ENCODE results near the gene ATXN1L. TPM values are rescaled to one million over a fixed set of nuclear protein-coding genes. Genes with fewer than 3 reads are reported as not detected.
A peak's percentile ranks its signal among the peaks of the same experiment; 100 is the strongest.

The ATXN1L gene
- total and polyA plus RNA-seq, 12 donors, result 6.0 to 24.2 (median 18.0) TPM

GRCh38 chr16:71883168-71883848 lies 37.5 kb downstream of the ATXN1L start:
- Histone ChIP-seq H3K27ac (peak overlapping the region; percentile 87 to 94 (median 92)), H3K4me3 (peak overlapping the region; percentile 71 to 99 (median 95)), H3K4me1 (peaks cover 0 to 47% (median 18%) of the 10 kb centered on the region in 9 donors), H3K27me3 (no peaks in the 10 kb centered on the region), H3K9me3 (no peaks in the 10 kb centered on the region), H3K36me3 (peaks cover 0 to 34% (median 0%) of the 10 kb centered on the region in 9 donors)
- ATAC-seq, result peak; percentile 46 to 69 (median 61)
- peak in 1 of 2 donors; percentile 46 for DNase-seq
- intact Hi-C loops (cut with DNase I), result loop anchor here in 9 of 10 donors (1.0 to 10.0 kb wide), 9 partner anchors 36 to 211 kb away; partner anchors contain the start of genes AP1G1 (in 3 of the 9), ATXN1L (in 1 of the 9), DHX38 (in 1 of the 9) and TXNL4B (in 1 of the 9)
- TF ChIP-seq CTCF (IDR thresholded peaks at IDR 0.05), result peak in 2 of 9 donors; percentile 43 to 59
- WGBS, 2 donors, result 1% methylated on average over 28 to 46 of the region's 46 CpGs

- peaks cover 0 to 26% (median 0%) of the 10 kb centered on the region in 9 donors for H3K36me3 ChIP-seq
- TF ChIP-seq CTCF (IDR thresholded peaks at IDR 0.05), result peak in 7 of 9 donors; percentile 20 to 71 (median 49)
- no peaks in the 10 kb centered on the region for H3K27me3 ChIP-seq
- intact Hi-C loops (cut with DNase I), result loop anchor here in 9 of 10 donors (1.0 to 10.0 kb wide), 9 partner anchors 37 to 211 kb away; partner anchors contain the start of genes AP1G1 (in 3 of the 9), ATXN1L (in 1 of the 9), DHX38 (in 1 of the 9) and TXNL4B (in 1 of the 9)
- DNase-seq (peak; percentile 80 to 81), ATAC-seq (peak; percentile 87 to 94 (median 91))
- 0% methylated on average over 70 to 82 of the region's 85 CpGs for WGBS, 2 donors
- no peaks in the 10 kb centered on the region for H3K9me3 ChIP-seq
- peak within 1 kb of the TSS; percentile 71 to 99 (median 95) for H3K4me3 ChIP-seq
- peaks cover 0 to 47% (median 18%) of the 10 kb centered on the region in 9 donors for H3K4me1 ChIP-seq
- H3K27ac ChIP-seq, result peak within 1 kb of the TSS; percentile 87 to 94 (median 92)
Measured at GRCh38 chr16:71883849-71884638, 38.3 kb downstream of the ATXN1L start, which contains the start of gene ZNF821. ZNF821 (minus strand) TSS chr16:71884182; CDS start chr16:71879946, 4,236 bp downstream.

- TF ChIP-seq CTCF (IDR thresholded peaks at IDR 0.05), result no peak
- Histone ChIP-seq H3K27me3 (no peaks in the 10 kb centered on the region), H3K9me3 (no peaks in the 10 kb centered on the region), H3K4me3 (peak overlapping the region in 2 of 10 donors; percentile 95 to 97), H3K27ac (peak overlapping the region in 1 of 10 donors; percentile 91), H3K4me1 (peaks cover 0 to 43% (median 18%) of the 10 kb centered on the region in 9 donors), H3K36me3 (peaks cover 0 to 14% (median 0%) of the 10 kb centered on the region in 9 donors)
- no peak for ATAC-seq
- WGBS, 2 donors, result 54% methylated on average over 4 of the region's 4 CpGs
- intact Hi-C loops (cut with DNase I), result loop anchor here in 5 of 10 donors (5.0 to 10.0 kb wide), 4 partner anchors 72 to 210 kb away; partner anchors contain the start of genes AP1G1 (in 1 of the 5), DHX38 (in 1 of the 5) and TXNL4B (in 1 of the 5)
- no peak for DNase-seq
Measured at GRCh38 chr16:71885261-71885650, 39.5 kb downstream of the ATXN1L start.

- intact Hi-C loops (cut with DNase I), result loop anchor here in 5 of 10 donors (5.0 to 10.0 kb wide), 4 partner anchors 68 to 206 kb away; partner anchors contain the start of genes AP1G1 (in 1 of the 5), DHX38 (in 1 of the 5) and TXNL4B (in 1 of the 5)
- TF ChIP-seq CTCF (IDR thresholded peaks at IDR 0.05), result no peak
- Histone ChIP-seq H3K27ac (no peak overlapping the region), H3K4me1 (peaks cover 0 to 19% (median 5%) of the 10 kb centered on the region in 9 donors), H3K27me3 (no peaks in the 10 kb centered on the region), H3K9me3 (no peaks in the 10 kb centered on the region), H3K36me3 (no peaks in the 10 kb centered on the region), H3K4me3 (no peak overlapping the region)
- ATAC-seq, result no peak
- no peak for DNase-seq
- WGBS, 2 donors, result 94 to 99% methylated on average over 3 of the region's 3 CpGs
Measured at GRCh38 chr16:71889147-71889546, 43.4 kb downstream of the ATXN1L start.

Data from heart right ventricle (tissue), 16 donors.